Measurements from ENCODE around the gene FREY1.
"Not testable (repeated sequence)": the region's sequence is repeated elsewhere in the genome, so short reads cannot be mapped to it uniquely, and the experiment has no call there.

FREY1 gene

GRCh38 chr11:45905095-45905494, 2.0 kb downstream of the FREY1 start:
- CTCF ChIA-PET: no interaction called here
- DNase-seq (ENCODE audit: low read depth, low spot score): no peak
- no peak overlapping the region for H3K4me3 ChIP-seq (ENCODE audit: low read depth, low read length)
- POLR2A ChIA-PET: no interaction called here
- TF ChIP-seq CTCF (IDR thresholded peaks at IDR 0.05; ENCODE audit: insufficient read depth, low read length, missing control alignments): no peak

DNA sequence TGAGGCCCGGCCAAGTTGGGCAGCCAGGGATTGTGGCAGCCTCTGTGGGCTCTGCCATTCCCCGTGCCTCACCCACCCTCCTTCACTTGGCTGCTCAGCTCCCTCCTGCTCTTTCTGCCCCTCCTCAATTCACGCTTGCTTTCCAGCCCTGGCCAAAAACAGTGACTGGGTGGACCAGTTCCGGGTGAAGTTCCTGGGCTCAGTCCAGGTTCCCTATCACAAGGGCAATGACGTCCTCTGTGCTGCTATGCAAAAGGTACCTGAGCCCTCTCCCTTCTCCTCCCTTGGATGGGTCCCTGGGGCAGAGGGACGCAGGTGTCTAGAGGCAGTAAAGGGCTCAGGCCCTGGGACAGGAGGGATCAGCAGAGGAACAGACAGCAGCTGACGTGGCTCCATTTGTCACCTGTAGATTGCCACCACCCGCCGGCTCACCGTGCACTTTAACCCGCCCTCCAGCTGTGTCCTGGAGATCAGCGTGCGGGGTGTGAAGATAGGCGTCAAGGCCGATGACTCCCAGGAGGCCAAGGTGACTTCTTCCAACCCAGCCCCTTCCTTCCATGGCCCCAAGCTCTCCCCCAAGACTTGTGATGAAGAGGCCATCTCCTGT, 2.7 kb downstream of the FREY1 start:
- ChIA-PET CTCF (interaction anchor here (1.0 kb wide), 1 partner anchor 41 kb away, joined by 3 read pairs; no protein-coding TSS in a partner anchor), POLR2A (no interaction called here)
- TF ChIP-seq CTCF (IDR thresholded peaks at IDR 0.05; ENCODE audit: insufficient read depth, low read length, missing control alignments): no peak
- no peak overlapping the region for H3K4me3 ChIP-seq (ENCODE audit: low read depth, low read length)
- no peak for DNase-seq (ENCODE audit: low read depth, low spot score)

DNA sequence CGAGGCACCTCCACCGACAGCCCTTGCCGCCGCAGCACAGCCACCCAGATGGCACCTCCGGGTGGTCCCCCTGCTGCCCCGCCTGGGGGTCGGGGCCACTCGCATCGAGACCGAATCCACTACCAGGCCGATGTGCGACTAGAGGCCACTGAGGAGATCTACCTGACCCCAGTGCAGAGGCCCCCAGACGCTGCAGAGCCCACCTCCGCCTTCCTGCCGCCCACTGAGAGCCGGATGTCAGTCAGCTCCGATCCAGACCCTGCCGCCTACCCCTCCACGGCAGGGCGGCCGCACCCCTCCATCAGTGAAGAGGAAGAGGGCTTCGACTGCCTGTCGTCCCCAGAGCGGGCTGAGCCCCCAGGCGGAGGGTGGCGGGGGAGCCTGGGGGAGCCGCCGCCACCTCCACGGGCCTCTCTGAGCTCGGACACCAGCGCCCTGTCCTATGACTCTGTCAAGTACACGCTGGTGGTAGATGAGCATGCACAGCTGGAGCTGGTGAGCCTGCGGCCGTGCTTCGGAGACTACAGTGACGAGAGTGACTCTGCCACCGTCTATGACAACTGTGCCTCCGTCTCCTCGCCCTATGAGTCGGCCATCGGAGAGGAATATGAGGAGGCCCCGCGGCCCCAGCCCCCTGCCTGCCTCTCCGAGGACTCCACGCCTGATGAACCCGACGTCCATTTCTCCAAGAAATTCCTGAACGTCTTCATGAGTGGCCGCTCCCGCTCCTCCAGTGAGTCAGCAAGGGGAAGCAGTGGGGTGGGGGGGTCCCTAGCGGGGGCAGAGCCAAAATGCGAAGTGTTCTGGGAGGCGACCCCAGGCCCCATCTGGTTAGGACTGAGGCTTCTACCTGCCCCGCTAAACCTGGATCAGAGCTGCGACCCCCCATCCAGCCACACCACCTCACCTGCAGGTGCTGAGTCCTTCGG, 4.4 kb downstream of the FREY1 start:
- TF ChIP-seq CTCF (IDR thresholded peaks at IDR 0.05; ENCODE audit: insufficient read depth, low read length, missing control alignments): no peak
- POLR2A ChIA-PET: interaction anchor here (0.7 kb wide), 1 partner anchor 15 kb away, joined by 5 read pairs; the partner anchor contains the start of gene PEX16
- DNase-seq (ENCODE audit: low read depth, low spot score): no peak
- no peak overlapping the region for H3K4me3 ChIP-seq (ENCODE audit: low read depth, low read length)
- CTCF ChIA-PET: no interaction called here

DNA sequence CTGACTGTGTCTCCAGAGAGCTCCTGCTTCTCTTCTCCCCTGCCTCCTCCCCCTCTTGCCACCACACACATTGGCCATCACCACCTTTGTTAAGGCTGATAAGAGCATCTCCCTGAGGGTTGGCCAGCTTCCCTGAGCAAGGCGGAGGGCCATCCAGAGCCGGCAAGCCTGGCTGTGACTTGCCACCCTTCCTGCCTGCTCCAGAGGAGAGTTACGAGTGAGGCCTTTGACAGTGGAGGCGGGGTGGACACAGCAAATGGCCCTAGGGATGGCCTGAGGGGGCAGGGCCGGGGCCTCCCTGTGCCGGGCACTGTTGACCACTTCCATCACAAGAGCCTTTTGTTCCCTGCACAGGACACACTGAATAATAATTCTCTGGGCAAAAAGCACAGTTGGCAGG, 5.4 kb downstream of the FREY1 start:
- no peak for DNase-seq (ENCODE audit: low read depth, low spot score)
- CTCF ChIA-PET: interaction anchor here (1.0 to 1.4 kb wide), 2 partner anchors 14 to 59 kb away, joined by 4 read pairs; no protein-coding TSS in a partner anchor
- TF ChIP-seq CTCF (IDR thresholded peaks at IDR 0.05; ENCODE audit: insufficient read depth, low read length, missing control alignments): no peak
- no peak overlapping the region for H3K4me3 ChIP-seq (ENCODE audit: low read depth, low read length)
- POLR2A ChIA-PET: interaction anchor here (0.9 kb wide), 1 partner anchor 55 kb away, joined by 3 read pairs; the partner anchor contains the start of gene CRY2

- CTCF ChIA-PET: interaction anchor here (0.9 to 1.4 kb wide), 4 partner anchors 10 to 59 kb away, joined by 4 to 5 read pairs (median 4); no protein-coding TSS in a partner anchor
- H3K4me3 ChIP-seq (ENCODE audit: low read depth, low read length): peak overlapping the region; percentile 65
- no peak for DNase-seq (ENCODE audit: low read depth, low spot score)
- POLR2A ChIA-PET: interaction anchor here (0.9 to 1.4 kb wide), 2 partner anchors 16 to 54 kb away, joined by 3 read pairs; partner anchors contain the start of genes CRY2 and PEX16
- TF ChIP-seq CTCF (IDR thresholded peaks at IDR 0.05; ENCODE audit: insufficient read depth, low read length, missing control alignments): no peak
Measured at GRCh38 chr11:45900916-45901617, 6.0 kb downstream of the FREY1 start.

DNA sequence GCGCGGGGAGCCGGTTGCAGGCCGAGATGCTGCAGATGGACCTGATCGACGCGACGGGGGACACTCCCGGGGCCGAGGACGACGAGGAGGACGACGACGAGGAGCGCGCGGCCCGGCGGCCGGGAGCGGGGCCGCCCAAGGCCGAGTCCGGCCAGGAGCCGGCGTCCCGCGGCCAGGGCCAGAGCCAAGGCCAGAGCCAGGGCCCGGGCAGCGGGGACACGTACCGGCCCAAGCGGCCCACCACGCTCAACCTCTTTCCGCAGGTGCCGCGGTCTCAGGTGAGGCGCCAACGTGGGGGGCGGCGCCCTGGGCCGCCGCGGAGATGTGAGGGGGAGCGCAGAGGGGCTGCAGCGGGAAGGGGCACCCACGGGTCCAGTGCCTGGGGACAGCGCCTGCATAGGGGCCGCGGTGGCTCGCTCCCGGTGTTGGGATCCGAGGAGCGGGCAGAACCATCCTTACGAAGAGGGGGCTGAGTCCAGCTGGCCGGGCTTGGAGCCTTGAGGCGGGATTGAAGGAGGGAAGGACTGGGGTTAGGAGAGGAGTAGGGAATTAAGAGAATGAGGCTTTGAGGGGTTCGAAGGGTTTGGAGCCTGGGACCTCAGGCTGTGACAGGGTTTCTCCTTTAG, 6.8 kb downstream of the FREY1 start:
- not testable (repeated sequence) for DNase-seq (ENCODE audit: low read depth, low spot score)
- H3K4me3 ChIP-seq (ENCODE audit: low read depth, low read length): peak overlapping the region; percentile 65
- POLR2A ChIA-PET: interaction anchor here (1.4 kb wide), 1 partner anchor 17 kb away, joined by 3 read pairs; the partner anchor contains the start of gene PEX16
- CTCF ChIA-PET: interaction anchor here (0.9 to 1.4 kb wide), 3 partner anchors 10 to 27 kb away, joined by 4 to 5 read pairs (median 5); no protein-coding TSS in a partner anchor

Measured in AG04449 (cell line).